Muscle of leg (tissue), 11 donors: ENCODE results near the gene OR5B21. TPM values are rescaled to one million over a fixed set of nuclear protein-coding genes. Genes with fewer than 3 reads are reported as not detected.
A peak's percentile ranks its signal among the peaks of the same experiment; 100 is the strongest.

ENCODE experiments used
- DNase-seq: peaks from one replicate; pipeline ENCODE4 v3.0.0; 2013
- H3K27ac ChIP-seq: one replicate; pipeline ENCODE4 v1.5.1; 2013; ENCODE audit warnings: mild to moderate bottlenecking, low read length, control low read depth
- H3K27me3 ChIP-seq: one replicate; pipeline ENCODE4 v1.6.1; 2013; ENCODE audit warnings: low read length; ENCODE audit not compliant: control insufficient read depth, insufficient read depth
- H3K36me3 ChIP-seq: one replicate; pipeline ENCODE4 v1.6.1; 2013; ENCODE audit warnings: low read length; ENCODE audit not compliant: control insufficient read depth, insufficient read depth
- H3K4me1 ChIP-seq: one replicate; pipeline ENCODE4 v1.6.1; 2013; ENCODE audit warnings: low read length; ENCODE audit not compliant: control insufficient read depth, insufficient read depth
- H3K4me3 ChIP-seq: one replicate; pipeline ENCODE4 v1.5.1; 2013; ENCODE audit warnings: low read length, control low read depth
- H3K9me3 ChIP-seq: replicated peaks from 2 replicates; pipeline ENCODE4 v1.6.1; 2013; ENCODE audit warnings: low read depth, low read length; ENCODE audit not compliant: control insufficient read depth
- WGBS: methylation state at CpG from one replicate; pipeline ENCODE4 v1.1.5; 2013; ENCODE audit warnings: missing lambda C conversion rate; ENCODE audit not compliant: insufficient coverage; 5-methylcytosine and 5-hydroxymethylcytosine counted together
- polyA plus RNA-seq, 8 donors: library from polyadenylated mRNA; unstranded; fragments of 120-200 nt; gene quantifications; one replicate each; pipeline versions ENCODE4 v1.2.1 to v1.2.3, GENCODE V29; 2013; ENCODE audit warnings: inconsistent platforms in 1 of 8, low replicate concordance in 1 of 8; ENCODE audit not compliant: insufficient read length in 8 of 8, insufficient read depth in 1 of 8
- total RNA-seq: library from RNA; stranded (reverse); fragments of 120-200 nt; gene quantifications from one replicate; pipeline ENCODE4 v1.2.4, GENCODE V29; 2013

The OR5B21 gene
- total and polyA plus RNA-seq, 9 donors: not detected

DNA sequence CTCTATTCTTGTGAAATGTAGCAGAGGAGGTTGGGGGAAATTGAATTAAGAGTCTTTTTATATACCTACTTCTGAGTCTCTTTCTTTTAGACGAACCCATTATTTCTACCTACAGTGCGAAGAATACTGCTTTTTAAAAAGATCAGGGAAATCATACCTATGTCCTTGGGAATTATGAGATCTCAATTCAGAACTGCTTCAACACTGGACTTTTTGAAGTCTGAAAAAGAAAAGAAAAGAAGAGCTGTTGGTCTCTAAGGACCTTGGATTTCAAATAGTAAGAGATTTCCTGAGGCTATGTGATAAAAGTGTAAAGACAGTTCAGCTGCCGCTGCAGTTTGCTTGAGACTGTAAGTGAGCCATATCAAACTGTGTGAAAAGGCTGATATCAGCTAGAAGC lies 3.7 kb upstream of the OR5B21 start:
- 78% methylated on average over 1 of the region's 3 CpGs for WGBS
- no peak overlapping the region for H3K27ac ChIP-seq
- DNase-seq: no peak
- no peaks in the 10 kb centered on the region for H3K9me3 ChIP-seq
- H3K4me1 ChIP-seq: no peaks in the 10 kb centered on the region
- no peaks in the 10 kb centered on the region for H3K36me3 ChIP-seq
- H3K4me3 ChIP-seq: no peak overlapping the region
- H3K27me3 ChIP-seq: no peaks in the 10 kb centered on the region

- no CpG with 5 or more reads among the region's 1 CpG for WGBS
- Histone ChIP-seq H3K27me3 (no peaks in the 10 kb centered on the region), H3K4me1 (no peaks in the 10 kb centered on the region), H3K27ac (no peak overlapping the region), H3K4me3 (no peak overlapping the region), H3K36me3 (no peaks in the 10 kb centered on the region), H3K9me3 (no peaks in the 10 kb centered on the region)
- DNase-seq: no peak
These were observed 1.8 kb upstream of the OR5B21 start for GRCh38 chr11:58509748-58510147.

DNA sequence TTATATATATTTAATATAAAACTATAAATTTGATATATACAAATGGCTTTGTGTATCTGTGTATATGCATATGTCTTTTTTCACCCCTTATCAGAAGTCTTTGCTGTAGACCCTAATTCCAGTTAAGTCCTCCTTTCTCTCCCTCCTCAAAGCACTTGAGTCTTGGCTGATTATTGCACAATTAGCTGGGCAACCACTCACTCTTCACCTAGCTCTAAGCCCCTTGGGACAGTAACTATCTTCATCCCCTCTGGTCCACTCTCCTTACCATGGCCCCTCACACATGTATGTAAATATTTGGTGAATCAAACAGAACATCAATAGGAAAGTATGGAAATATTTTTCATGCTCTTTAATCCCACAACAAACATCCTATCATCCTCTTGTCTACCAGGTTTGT lies 909 bp upstream of the OR5B21 start:
- DNase-seq: no peak
- Histone ChIP-seq H3K36me3 (no peaks in the 10 kb centered on the region), H3K4me1 (no peaks in the 10 kb centered on the region), H3K4me3 (no peak overlapping the region), H3K27me3 (no peaks in the 10 kb centered on the region), H3K9me3 (no peaks in the 10 kb centered on the region), H3K27ac (no peak overlapping the region)

DNA sequence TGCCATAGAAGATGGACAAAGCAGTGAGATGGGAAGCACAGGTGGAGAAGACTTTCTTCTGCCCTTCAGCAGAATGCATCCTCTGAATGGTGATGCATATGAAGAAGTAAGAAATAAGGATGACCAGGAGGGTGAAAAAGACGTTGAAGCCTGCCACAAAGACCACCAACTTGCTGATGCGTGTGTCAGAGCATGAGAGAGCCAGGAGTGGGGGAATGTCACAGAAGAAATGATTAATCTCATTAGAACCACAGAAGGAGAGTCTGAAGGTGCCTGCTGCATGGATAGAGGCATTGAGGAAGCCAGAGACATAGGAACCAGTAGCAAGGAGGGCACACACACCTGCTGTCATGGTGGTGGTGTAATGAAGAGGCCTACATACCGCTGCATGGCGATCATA lies 550 bp downstream of the OR5B21 start:
- DNase-seq: no peak
- no peaks in the 10 kb centered on the region for H3K9me3 ChIP-seq
- H3K4me1 ChIP-seq: no peaks in the 10 kb centered on the region
- H3K4me3 ChIP-seq: no peak overlapping the region
- 80% methylated on average over 4 of the region's 4 CpGs for WGBS
- no peak overlapping the region for H3K27ac ChIP-seq
- no peaks in the 10 kb centered on the region for H3K27me3 ChIP-seq
- no peaks in the 10 kb centered on the region for H3K36me3 ChIP-seq

DNA sequence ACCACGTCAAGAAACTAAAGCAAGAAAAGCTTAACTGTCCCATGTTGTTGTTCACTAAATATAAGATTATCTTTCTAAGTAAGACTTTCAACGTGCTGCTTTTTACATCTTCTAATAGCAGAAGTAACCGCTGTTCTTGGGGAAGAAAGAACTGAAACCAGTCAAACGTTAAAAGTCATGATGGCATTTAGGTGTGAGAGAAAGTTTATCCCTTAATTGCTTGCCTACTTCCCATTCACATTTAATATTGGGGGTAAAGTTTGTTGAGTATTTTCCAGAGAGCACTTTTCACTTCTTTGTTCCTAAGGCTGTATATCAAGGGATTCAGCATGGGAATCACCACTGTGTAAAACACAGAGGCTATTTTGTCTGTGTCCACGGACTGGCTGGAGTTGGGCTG lies 970 bp downstream of the OR5B21 start:
- H3K27ac ChIP-seq: no peak overlapping the region
- WGBS: no CpG with 5 or more reads among the region's 5 CpGs
- H3K9me3 ChIP-seq: no peaks in the 10 kb centered on the region

GRCh38 chr11:58505849-58506248 lies 2.1 kb downstream of the OR5B21 start:
- H3K9me3 ChIP-seq: no peaks in the 10 kb centered on the region
- no CpG with 5 or more reads among the region's 4 CpGs for WGBS
- no peak overlapping the region for H3K4me3 ChIP-seq
- no peaks in the 10 kb centered on the region for H3K36me3 ChIP-seq
- no peak overlapping the region for H3K27ac ChIP-seq
- no peaks in the 10 kb centered on the region for H3K27me3 ChIP-seq
- H3K4me1 ChIP-seq: no peaks in the 10 kb centered on the region
- no peak for DNase-seq

More for the DNA sequence above, 970 bp downstream of the OR5B21 start:
- H3K4me3 ChIP-seq: no peak overlapping the region
- no peaks in the 10 kb centered on the region for H3K36me3 ChIP-seq
- DNase-seq: no peak
- H3K27me3 ChIP-seq: no peaks in the 10 kb centered on the region
- no peaks in the 10 kb centered on the region for H3K4me1 ChIP-seq

- DNase-seq: no peak
- Histone ChIP-seq H3K27ac (no peak overlapping the region), H3K36me3 (no peaks in the 10 kb centered on the region), H3K9me3 (no peaks in the 10 kb centered on the region), H3K4me3 (no peak overlapping the region), H3K27me3 (no peaks in the 10 kb centered on the region), H3K4me1 (no peaks in the 10 kb centered on the region)
- WGBS: 59% methylated on average over 3 of the region's 6 CpGs
These were observed 3.7 kb downstream of the OR5B21 start for GRCh38 chr11:58504232-58504631.

DNA sequence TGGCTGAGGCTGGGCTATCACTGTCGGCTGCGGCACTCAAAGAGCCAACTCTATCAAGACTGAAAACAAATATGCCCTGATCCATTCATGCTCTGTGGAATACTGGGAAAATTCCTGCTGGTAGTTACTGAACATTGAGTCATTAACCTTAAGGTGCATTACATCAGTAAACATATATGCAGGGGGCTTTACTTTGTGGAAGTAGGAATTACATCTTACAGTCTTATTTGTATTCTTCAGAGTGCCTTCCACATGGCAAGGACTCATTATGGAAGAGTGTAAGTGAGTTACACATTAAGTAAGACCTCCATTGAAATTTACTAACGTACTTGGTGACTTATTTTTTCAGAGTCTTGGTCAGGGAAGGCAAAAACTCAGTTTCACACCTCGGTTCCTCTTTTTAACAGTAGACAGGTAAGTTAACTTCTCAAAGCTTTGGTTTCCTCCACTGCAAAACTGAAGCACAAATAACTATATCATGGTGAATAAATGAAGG lies 4.5 kb downstream of the OR5B21 start:
- DNase-seq: no peak
- no peak overlapping the region for H3K4me3 ChIP-seq
- H3K27ac ChIP-seq: no peak overlapping the region
- H3K36me3 ChIP-seq: no peaks in the 10 kb centered on the region
- H3K9me3 ChIP-seq: no peaks in the 10 kb centered on the region
- WGBS: no CpG with 5 or more reads among the region's 4 CpGs
- no peaks in the 10 kb centered on the region for H3K27me3 ChIP-seq
- H3K4me1 ChIP-seq: no peaks in the 10 kb centered on the region

DNA sequence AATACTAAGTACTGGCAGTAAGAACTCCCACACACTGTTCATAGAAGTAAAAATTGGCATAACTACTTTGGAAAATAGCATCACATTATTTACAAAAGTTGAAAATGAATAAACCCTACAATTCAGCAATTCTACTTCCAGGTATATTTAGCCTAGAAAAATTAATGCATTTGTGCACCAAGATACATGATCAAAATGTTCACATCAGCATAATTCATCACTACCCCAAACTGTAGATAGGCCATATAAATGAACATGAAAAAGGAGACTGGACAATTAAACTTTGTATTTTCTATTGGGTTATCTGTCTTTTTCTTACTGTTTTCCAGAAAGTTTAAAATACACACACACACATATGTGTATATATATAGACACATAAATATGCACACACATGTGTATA lies 5.9 kb downstream of the OR5B21 start:
- Histone ChIP-seq H3K36me3 (no peaks in the 10 kb centered on the region), H3K9me3 (no peaks in the 10 kb centered on the region), H3K27ac (no peak overlapping the region), H3K27me3 (no peaks in the 10 kb centered on the region), H3K4me1 (no peaks in the 10 kb centered on the region), H3K4me3 (no peak overlapping the region)
- DNase-seq: no peak

DNA sequence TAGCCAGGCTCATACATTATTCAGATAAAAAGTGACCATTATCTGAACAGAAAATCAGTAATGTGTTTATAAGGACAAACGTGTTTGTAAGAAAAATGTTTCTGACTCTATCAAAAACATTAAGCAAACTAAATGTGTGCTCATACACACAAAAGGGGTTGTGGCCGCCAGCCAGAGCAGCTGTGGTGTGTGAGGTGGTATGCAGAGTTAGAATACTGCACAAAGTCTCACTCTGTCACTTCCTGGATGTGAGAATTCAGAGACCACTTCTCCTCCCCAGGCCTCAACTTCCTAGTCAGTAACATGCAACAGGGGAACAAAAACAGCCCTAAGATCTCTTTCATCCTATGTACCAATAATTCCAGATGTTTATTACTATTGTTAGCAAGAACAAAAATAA lies 9.4 kb downstream of the OR5B21 start:
- WGBS: no CpG with 5 or more reads among the region's 2 CpGs
- no peaks in the 10 kb centered on the region for H3K36me3 ChIP-seq
- no peaks in the 10 kb centered on the region for H3K4me1 ChIP-seq
- no peak overlapping the region for H3K4me3 ChIP-seq
- no peaks in the 10 kb centered on the region for H3K9me3 ChIP-seq
- no peak overlapping the region for H3K27ac ChIP-seq
- H3K27me3 ChIP-seq: no peaks in the 10 kb centered on the region
- DNase-seq: peak; percentile 43

DNA sequence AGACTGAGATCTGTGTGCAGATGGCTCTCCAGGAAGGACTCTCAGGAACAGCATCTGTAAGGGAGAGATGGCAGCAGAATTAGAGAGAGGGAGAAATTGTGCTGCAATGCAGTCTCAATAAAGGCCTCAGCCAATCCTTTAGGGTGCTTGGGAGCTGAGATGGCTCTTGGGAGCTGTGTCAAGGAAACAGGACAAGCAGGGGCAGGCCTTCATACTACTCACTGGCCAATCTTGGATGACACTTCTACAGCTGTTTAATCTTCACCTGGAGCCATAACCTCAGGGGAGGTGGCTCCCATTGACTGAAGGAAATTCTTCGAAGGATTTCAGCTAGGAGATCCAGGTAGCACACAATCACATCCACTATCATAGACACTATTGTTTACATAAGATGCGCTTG lies 10.0 kb downstream of the OR5B21 start:
- no CpG with 5 or more reads among the region's 2 CpGs for WGBS
- Histone ChIP-seq H3K4me1 (no peaks in the 10 kb centered on the region), H3K36me3 (no peaks in the 10 kb centered on the region), H3K9me3 (no peaks in the 10 kb centered on the region), H3K27ac (no peak overlapping the region), H3K27me3 (no peaks in the 10 kb centered on the region), H3K4me3 (no peak overlapping the region)
- DNase-seq: no peak
